MM.1S (cell line): ENCODE results near the gene ZSCAN20.

Source experiments
- EZH2 ChIP-seq: fragments of 300-600 bp; sonication (generic); optimal IDR thresholded peaks from 2 replicates; pipeline ENCODE3; 2017; ENCODE audit warnings: low read depth, mild to moderate bottlenecking, antibody characterized with exemption, low read length, mixed read lengths
- EZH2phosphoT487 ChIP-seq: fragments of 300-600 bp; sonication (generic); IDR thresholded peaks from 2 replicates; pipeline ENCODE4 v1.6.1; 2018; ENCODE audit warnings: antibody characterized with exemption, low read length
- TF ChIP-seq, protein P1 (sequence below): fragments of 300-600 bp; sonication (generic); IDR thresholded peaks from 2 replicates; pipeline ENCODE4 v1.5.1; 2016; ENCODE audit warnings: antibody characterized with exemption, low read length, mixed read lengths

DNA sequence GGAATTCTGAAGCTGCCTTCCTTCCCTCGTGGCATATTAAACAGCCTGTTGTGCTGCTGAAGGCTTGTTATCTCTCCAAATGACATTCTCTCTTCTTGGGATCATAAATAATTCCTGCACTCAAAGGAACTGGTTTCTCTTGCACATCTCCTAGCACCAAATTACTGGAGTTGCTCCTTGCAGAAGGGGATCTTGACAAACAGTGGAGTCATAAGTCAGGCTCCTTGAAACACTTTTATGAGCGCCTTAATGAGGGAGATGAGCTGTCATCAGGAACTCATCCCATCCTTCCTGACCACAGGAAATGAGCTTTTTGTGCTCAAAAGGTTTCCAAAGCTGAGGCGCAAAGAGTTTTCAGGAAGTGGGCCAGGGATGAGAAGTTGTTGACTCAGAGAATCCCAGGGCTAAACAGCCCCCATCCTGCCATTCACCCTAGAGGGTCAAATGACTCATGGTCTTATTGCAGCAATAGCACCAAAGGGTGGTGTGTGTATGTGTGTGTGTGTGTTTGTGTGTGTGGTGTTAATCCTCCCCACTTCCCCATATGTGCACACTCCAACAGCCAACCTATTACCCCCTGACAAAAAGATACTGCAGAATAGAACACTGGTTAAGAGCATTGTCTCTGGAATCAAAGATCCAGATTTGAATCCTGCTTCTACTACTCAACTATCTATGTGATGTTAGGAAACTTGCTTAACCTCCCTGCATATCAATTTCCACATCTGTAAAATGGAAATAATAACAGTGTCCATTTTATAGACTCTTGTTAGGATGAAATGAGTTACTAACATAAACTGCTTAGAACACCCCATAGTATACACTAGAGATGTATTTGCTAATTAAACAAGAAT lies 38.7 kb upstream of the ZSCAN20 start:
- TF ChIP-seq, protein P1, sequence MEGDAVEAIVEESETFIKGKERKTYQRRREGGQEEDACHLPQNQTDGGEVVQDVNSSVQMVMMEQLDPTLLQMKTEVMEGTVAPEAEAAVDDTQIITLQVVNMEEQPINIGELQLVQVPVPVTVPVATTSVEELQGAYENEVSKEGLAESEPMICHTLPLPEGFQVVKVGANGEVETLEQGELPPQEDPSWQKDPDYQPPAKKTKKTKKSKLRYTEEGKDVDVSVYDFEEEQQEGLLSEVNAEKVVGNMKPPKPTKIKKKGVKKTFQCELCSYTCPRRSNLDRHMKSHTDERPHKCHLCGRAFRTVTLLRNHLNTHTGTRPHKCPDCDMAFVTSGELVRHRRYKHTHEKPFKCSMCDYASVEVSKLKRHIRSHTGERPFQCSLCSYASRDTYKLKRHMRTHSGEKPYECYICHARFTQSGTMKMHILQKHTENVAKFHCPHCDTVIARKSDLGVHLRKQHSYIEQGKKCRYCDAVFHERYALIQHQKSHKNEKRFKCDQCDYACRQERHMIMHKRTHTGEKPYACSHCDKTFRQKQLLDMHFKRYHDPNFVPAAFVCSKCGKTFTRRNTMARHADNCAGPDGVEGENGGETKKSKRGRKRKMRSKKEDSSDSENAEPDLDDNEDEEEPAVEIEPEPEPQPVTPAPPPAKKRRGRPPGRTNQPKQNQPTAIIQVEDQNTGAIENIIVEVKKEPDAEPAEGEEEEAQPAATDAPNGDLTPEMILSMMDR, result no peak
- TF ChIP-seq EZH2, result no peak
- TF ChIP-seq EZH2phosphoT487, result no peak
